Ishikawa (cell line): ENCODE results near the gene PDE4B.

Experiments used
- EP300 ChIP-seq: IDR thresholded peaks from 2 replicates; pipeline ENCODE4 v1.6.1; 2012; ENCODE audit warnings: borderline replicate concordance
- RAD21 ChIP-seq: IDR thresholded peaks from 2 replicates; pipeline ENCODE4 v1.6.1; 2012; ENCODE audit warnings: low read depth
- ZBTB7A ChIP-seq: IDR thresholded peaks from 2 replicates; pipeline ENCODE4 v1.6.1; 2012; ENCODE audit warnings: low read depth

- TF ChIP-seq RAD21 (no peak), ZBTB7A (no peak), EP300 (no peak)
These were observed 582.4 kb downstream of the PDE4B start for GRCh38 chr1:66375125-66375524.
